OCI-LY7 (cell line): ENCODE measurements around the gene FEN1.

Source experiments
- EZH2phosphoT487 ChIP-seq: fragments of 200-600 bp; sonication (generic); IDR thresholded peaks from 2 replicates; pipeline ENCODE4 v1.6.1; 2018; ENCODE audit warnings: low read depth, borderline replicate concordance, mild to moderate bottlenecking, mixed run types, antibody characterized with exemption, low read length, moderate library complexity, mixed read lengths
- TF ChIP-seq, protein P1 (sequence below): fragments of 200-600 bp; sonication (generic); conservative IDR thresholded peaks from 2 replicates; pipeline ENCODE4 v1.5.1; 2014; ENCODE audit warnings: mild to moderate bottlenecking, antibody characterized with exemption, low read length, moderate library complexity, mixed read lengths

DNA sequence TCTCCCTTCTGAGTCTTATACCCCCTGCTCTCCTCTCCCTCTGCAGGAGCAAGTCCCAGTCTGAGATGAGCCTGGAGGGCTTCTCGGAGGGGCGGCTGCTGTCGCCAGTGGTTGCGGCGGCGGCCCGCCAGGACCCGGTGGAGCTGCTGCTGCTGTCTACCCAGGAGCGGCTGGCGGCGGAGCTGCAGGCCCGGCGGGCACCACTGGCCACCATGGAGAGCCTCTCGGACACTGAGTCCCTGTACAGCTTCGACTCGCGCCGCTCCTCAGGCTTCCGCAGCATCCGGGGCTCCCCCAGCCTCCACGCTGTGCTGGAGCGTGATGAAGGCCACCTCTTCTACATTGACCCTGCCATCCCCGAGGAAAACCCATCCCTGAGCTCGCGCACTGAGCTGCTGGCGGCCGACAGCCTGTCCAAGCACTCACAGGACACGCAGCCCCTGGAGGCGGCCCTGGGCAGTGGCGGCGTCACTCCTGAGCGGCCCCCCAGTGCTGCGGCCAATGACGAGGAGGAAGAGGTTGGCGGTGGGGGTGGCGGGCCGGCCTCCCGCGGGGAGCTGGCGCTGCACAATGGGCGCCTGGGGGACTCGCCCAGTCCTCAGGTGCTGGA is 49.1 kb upstream of the FEN1 start:
- TF ChIP-seq, protein P1, sequence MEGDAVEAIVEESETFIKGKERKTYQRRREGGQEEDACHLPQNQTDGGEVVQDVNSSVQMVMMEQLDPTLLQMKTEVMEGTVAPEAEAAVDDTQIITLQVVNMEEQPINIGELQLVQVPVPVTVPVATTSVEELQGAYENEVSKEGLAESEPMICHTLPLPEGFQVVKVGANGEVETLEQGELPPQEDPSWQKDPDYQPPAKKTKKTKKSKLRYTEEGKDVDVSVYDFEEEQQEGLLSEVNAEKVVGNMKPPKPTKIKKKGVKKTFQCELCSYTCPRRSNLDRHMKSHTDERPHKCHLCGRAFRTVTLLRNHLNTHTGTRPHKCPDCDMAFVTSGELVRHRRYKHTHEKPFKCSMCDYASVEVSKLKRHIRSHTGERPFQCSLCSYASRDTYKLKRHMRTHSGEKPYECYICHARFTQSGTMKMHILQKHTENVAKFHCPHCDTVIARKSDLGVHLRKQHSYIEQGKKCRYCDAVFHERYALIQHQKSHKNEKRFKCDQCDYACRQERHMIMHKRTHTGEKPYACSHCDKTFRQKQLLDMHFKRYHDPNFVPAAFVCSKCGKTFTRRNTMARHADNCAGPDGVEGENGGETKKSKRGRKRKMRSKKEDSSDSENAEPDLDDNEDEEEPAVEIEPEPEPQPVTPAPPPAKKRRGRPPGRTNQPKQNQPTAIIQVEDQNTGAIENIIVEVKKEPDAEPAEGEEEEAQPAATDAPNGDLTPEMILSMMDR: no peak
- TF ChIP-seq EZH2phosphoT487: no peak
